C4-2B (cell line): Measurements from ENCODE around the gene DISP3.

Experiments used
- ZFX ChIP-seq: fragments of 450-650 bp; IDR thresholded peaks from 2 replicates; pipeline ENCODE4 v1.6.1; 2017
- TF ChIP-seq, protein P1 (sequence below): fragments of 450-650 bp; conservative IDR thresholded peaks from 2 replicates; pipeline ENCODE4 v1.5.1; 2017; ENCODE audit warnings: mild to moderate bottlenecking

DNA sequence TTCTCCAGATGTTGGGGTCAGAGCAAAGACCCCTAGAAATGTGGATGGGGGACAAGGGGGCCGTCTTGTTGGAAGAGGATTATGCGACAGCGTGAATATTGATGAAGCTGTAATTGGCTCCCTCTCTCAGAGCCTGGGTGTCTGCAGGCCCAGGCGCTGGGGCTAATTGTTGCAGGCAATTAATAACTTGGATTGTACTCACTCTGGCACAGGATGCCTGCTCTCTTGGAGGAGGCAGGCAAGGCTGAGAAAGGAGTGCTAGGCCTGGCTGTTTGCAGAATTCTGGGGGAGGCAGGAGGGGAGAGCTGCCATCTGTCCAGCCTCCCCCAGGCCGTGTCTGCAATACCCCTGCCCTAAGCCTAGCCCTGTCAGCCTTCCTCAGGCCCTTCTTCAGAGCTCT lies 4.1 kb upstream of the DISP3 start:
- TF ChIP-seq ZFX = no peak
- TF ChIP-seq, protein P1, sequence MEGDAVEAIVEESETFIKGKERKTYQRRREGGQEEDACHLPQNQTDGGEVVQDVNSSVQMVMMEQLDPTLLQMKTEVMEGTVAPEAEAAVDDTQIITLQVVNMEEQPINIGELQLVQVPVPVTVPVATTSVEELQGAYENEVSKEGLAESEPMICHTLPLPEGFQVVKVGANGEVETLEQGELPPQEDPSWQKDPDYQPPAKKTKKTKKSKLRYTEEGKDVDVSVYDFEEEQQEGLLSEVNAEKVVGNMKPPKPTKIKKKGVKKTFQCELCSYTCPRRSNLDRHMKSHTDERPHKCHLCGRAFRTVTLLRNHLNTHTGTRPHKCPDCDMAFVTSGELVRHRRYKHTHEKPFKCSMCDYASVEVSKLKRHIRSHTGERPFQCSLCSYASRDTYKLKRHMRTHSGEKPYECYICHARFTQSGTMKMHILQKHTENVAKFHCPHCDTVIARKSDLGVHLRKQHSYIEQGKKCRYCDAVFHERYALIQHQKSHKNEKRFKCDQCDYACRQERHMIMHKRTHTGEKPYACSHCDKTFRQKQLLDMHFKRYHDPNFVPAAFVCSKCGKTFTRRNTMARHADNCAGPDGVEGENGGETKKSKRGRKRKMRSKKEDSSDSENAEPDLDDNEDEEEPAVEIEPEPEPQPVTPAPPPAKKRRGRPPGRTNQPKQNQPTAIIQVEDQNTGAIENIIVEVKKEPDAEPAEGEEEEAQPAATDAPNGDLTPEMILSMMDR = no peak
